C4-2B (cell line): ENCODE results near the gene KAZN.

ENCODE experiments used
- CTCF ChIP-seq: fragments of 450-650 bp; conservative IDR thresholded peaks from 2 replicates; pipeline ENCODE4 v1.5.1; 2017; ENCODE audit warnings: mild to moderate bottlenecking
- ZFX ChIP-seq: fragments of 450-650 bp; IDR thresholded peaks from 2 replicates; pipeline ENCODE4 v1.6.1; 2017

GRCh38 chr1:14983277-14983676, 384.8 kb downstream of the KAZN start:
- TF ChIP-seq CTCF (no peak), ZFX (no peak)
